ENCODE measurements around the gene INSIG2.
A peak's percentile ranks its signal among the peaks of the same experiment; 100 is the strongest.

The INSIG2 gene

DNA sequence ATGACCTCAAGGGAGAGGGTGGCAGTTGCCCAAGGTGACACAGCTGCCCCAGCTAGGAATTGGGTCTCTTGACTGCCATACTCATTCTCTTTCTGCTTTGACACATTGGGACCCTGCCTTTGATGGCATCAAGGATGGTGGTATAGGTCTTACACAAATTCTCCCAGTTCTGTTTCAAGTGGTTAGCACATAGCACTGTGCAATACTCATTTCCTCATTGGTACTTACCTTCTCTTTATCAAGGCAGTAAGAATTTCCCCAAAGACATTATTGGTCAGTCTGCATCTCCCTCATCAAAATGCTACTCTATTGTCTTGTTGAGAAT is 38.5 kb upstream of the INSIG2 start:
- Histone ChIP-seq H3K36me3 (ENCODE audit: low read depth) (no peaks in the 10 kb centered on the region), H3K9me3 (ENCODE audit: severe bottlenecking) (no peaks in the 10 kb centered on the region), H3K4me3 (ENCODE audit: severe bottlenecking) (no peak overlapping the region), H3K27ac (ENCODE audit: poor library complexity, severe bottlenecking) (peak overlapping the region; percentile 37), H3K4me1 (ENCODE audit: insufficient read depth, poor library complexity, severe bottlenecking) (peaks cover 24% of the 10 kb centered on the region), H3K27me3 (ENCODE audit: insufficient read depth, poor library complexity, severe bottlenecking) (no peaks in the 10 kb centered on the region)
- DNase-seq (ENCODE audit: low spot score): no peak
- TF ChIP-seq, protein P1, sequence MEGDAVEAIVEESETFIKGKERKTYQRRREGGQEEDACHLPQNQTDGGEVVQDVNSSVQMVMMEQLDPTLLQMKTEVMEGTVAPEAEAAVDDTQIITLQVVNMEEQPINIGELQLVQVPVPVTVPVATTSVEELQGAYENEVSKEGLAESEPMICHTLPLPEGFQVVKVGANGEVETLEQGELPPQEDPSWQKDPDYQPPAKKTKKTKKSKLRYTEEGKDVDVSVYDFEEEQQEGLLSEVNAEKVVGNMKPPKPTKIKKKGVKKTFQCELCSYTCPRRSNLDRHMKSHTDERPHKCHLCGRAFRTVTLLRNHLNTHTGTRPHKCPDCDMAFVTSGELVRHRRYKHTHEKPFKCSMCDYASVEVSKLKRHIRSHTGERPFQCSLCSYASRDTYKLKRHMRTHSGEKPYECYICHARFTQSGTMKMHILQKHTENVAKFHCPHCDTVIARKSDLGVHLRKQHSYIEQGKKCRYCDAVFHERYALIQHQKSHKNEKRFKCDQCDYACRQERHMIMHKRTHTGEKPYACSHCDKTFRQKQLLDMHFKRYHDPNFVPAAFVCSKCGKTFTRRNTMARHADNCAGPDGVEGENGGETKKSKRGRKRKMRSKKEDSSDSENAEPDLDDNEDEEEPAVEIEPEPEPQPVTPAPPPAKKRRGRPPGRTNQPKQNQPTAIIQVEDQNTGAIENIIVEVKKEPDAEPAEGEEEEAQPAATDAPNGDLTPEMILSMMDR (IDR thresholded peaks at IDR 0.05; ENCODE audit: poor library complexity, severe bottlenecking): no peak
- ATAC-seq (ENCODE audit: low read depth): no peak

DNA sequence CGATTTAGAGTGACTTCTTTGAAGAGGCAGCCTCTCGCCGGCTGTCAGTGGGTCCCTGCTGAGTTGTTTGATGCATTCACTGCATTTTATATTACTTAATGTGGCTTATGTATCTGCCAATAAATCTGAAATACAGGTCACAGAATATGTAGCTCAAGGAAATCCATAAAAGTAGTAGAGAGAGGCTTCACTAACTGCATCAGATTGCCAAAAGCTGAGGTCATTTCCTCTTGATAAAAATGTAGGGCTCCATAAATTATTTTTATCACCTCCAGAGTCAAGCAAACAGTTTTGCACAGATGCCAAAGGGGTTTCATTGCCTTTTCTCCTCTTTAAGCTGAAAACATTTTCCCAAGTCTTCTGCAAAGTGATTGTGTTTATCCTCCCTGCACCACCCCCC is 37.9 kb upstream of the INSIG2 start:
- Histone ChIP-seq H3K27ac (ENCODE audit: poor library complexity, severe bottlenecking) (peak overlapping the region; percentile 37), H3K36me3 (ENCODE audit: low read depth) (no peaks in the 10 kb centered on the region), H3K4me3 (ENCODE audit: severe bottlenecking) (no peak overlapping the region), H3K4me1 (ENCODE audit: insufficient read depth, poor library complexity, severe bottlenecking) (peaks cover 24% of the 10 kb centered on the region), H3K27me3 (ENCODE audit: insufficient read depth, poor library complexity, severe bottlenecking) (no peaks in the 10 kb centered on the region), H3K9me3 (ENCODE audit: severe bottlenecking) (no peaks in the 10 kb centered on the region)
- DNase-seq (ENCODE audit: low spot score) (no peak), ATAC-seq (ENCODE audit: low read depth) (no peak)
- TF ChIP-seq, protein P1 (IDR thresholded peaks at IDR 0.05; ENCODE audit: poor library complexity, severe bottlenecking): no peak

DNA sequence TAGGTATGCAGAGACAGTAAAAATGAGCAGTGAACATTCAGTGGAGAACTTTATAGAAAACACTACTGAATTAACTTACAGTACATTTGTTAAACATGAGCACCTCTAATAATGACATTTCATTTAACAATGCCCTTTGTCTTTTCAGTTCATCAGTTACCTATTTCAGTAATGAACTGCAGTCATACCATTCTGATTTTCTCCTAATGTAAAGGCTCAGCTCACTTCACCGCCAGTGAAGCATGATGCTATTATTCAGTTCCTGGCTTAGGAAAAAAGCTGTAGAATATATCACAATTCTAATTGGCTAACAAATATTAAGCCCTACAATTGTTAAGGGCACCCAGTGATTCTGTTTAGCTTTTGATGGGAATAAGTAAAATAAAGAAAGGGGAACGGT is 37.3 kb upstream of the INSIG2 start:
- DNase-seq (ENCODE audit: low spot score): no peak
- ATAC-seq (ENCODE audit: low read depth): no peak
- TF ChIP-seq, protein P1 (IDR thresholded peaks at IDR 0.05; ENCODE audit: poor library complexity, severe bottlenecking): no peak

DNA sequence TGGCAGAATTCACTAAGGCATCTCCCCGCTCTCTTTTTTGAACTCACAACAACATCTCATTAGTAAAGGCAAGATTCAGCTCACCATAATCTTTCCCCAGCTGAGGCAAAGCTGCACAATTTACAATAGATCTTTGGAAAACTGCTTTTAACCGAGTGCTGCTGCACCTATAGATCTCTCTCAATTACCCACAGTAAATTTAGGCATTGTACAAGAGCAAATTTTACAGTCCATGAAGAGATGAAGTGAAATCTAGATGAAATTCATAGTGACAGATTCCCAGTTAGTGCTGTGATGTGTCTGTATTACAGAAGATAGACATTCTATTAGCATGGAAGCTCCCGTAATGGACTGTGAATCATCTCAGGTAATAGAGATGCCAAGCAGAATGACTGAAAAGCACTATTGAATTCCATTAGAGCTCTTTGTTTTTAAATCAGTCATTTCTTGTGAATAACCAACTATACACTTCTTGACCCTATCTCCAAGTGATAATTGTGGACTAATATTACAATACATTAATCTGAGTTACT is 36.4 kb upstream of the INSIG2 start:
- TF ChIP-seq, protein P1 (IDR thresholded peaks at IDR 0.05; ENCODE audit: poor library complexity, severe bottlenecking): no peak
- Histone ChIP-seq H3K4me3 (ENCODE audit: severe bottlenecking) (no peak overlapping the region), H3K4me1 (ENCODE audit: insufficient read depth, poor library complexity, severe bottlenecking) (peaks cover 22% of the 10 kb centered on the region), H3K9me3 (ENCODE audit: severe bottlenecking) (no peaks in the 10 kb centered on the region), H3K36me3 (ENCODE audit: low read depth) (no peaks in the 10 kb centered on the region), H3K27me3 (ENCODE audit: insufficient read depth, poor library complexity, severe bottlenecking) (no peaks in the 10 kb centered on the region), H3K27ac (ENCODE audit: poor library complexity, severe bottlenecking) (no peak overlapping the region)
- no peak for ATAC-seq (ENCODE audit: low read depth)
- DNase-seq (ENCODE audit: low spot score): no peak

More for the DNA sequence above, 37.3 kb upstream of the INSIG2 start:
- no peaks in the 10 kb centered on the region for H3K27me3 ChIP-seq (ENCODE audit: insufficient read depth, poor library complexity, severe bottlenecking)
- H3K36me3 ChIP-seq (ENCODE audit: low read depth): no peaks in the 10 kb centered on the region
- no peak overlapping the region for H3K4me3 ChIP-seq (ENCODE audit: severe bottlenecking)
- H3K27ac ChIP-seq (ENCODE audit: poor library complexity, severe bottlenecking): peak overlapping the region; percentile 37
- peaks cover 24% of the 10 kb centered on the region for H3K4me1 ChIP-seq (ENCODE audit: insufficient read depth, poor library complexity, severe bottlenecking)
- no peaks in the 10 kb centered on the region for H3K9me3 ChIP-seq (ENCODE audit: severe bottlenecking)

DNA sequence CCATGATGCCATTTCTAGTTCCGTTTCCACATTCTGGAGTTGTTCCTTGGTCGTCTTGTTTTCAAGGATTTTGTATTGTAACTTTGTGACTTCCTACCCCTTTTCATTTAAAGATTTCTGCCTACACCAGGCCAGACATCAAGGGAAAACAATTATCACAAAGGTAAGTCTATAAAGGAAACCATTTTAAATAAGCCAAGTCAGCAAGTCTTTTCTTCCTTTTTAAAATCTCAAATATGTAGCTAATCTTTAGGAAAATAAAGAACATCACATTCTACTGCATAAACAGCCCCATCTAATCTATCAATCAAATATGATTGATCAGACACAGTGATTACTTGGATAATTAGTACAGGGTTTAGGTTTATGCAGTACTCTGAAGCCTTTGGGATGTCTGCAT is 35.8 kb upstream of the INSIG2 start:
- H3K4me3 ChIP-seq (ENCODE audit: severe bottlenecking): no peak overlapping the region
- no peaks in the 10 kb centered on the region for H3K36me3 ChIP-seq (ENCODE audit: low read depth)
- H3K27me3 ChIP-seq (ENCODE audit: insufficient read depth, poor library complexity, severe bottlenecking): no peaks in the 10 kb centered on the region
- DNase-seq (ENCODE audit: low spot score): no peak
- no peak for ATAC-seq (ENCODE audit: low read depth)
- no peak overlapping the region for H3K27ac ChIP-seq (ENCODE audit: poor library complexity, severe bottlenecking)
- peaks cover 16% of the 10 kb centered on the region for H3K4me1 ChIP-seq (ENCODE audit: insufficient read depth, poor library complexity, severe bottlenecking)
- no peaks in the 10 kb centered on the region for H3K9me3 ChIP-seq (ENCODE audit: severe bottlenecking)
- TF ChIP-seq, protein P1 (IDR thresholded peaks at IDR 0.05; ENCODE audit: poor library complexity, severe bottlenecking): no peak
